GM18507 (cell line): ENCODE results near the gene TBC1D24.

Source experiments
- DNase-seq: peaks from one replicate; pipeline ENCODE4 v3.0.0; 2011; ENCODE audit warnings: low read depth; ENCODE audit not compliant: insufficient read length; ENCODE audit errors: extremely low spot score
- FAIRE-seq: peaks from 2 replicates; lab custom pipeline; 2011; peaks lifted over from hg19 to GRCh38; lab: Jason Lieb, UNC

The TBC1D24 gene

GRCh38 chr16:2466667-2467527 is 8.0 kb upstream of the TBC1D24 start:
- no peak for FAIRE-seq
- no peak for DNase-seq

- peak; percentile 28 for DNase-seq
- FAIRE-seq, result no peak
Observed at GRCh38 chr16:2467528-2468232, 7.2 kb upstream of the TBC1D24 start.

GRCh38 chr16:2468233-2468724 is 6.6 kb upstream of the TBC1D24 start:
- DNase-seq, result no peak

GRCh38 chr16:2468725-2469398 is 6.1 kb upstream of the TBC1D24 start:
- peak; percentile 52 for DNase-seq

More at GRCh38 chr16:2468233-2468724, 6.6 kb upstream of the TBC1D24 start:
- FAIRE-seq, result peak; percentile 64

GRCh38 chr16:2469399-2470233 is 5.3 kb upstream of the TBC1D24 start:
- FAIRE-seq (no peak), DNase-seq (no peak)

More at GRCh38 chr16:2468725-2469398, 6.1 kb upstream of the TBC1D24 start:
- peak; percentile 87 for FAIRE-seq

- DNase-seq (no peak), FAIRE-seq (no peak)
Observed at GRCh38 chr16:2470234-2470601, 4.7 kb upstream of the TBC1D24 start.

GRCh38 chr16:2470603-2471015 is 4.3 kb upstream of the TBC1D24 start:
- FAIRE-seq (peak; percentile 44), DNase-seq (no peak)

GRCh38 chr16:2471016-2471652 is 3.8 kb upstream of the TBC1D24 start, which contains the start of gene NTN3:
TSS of gene NTN3 (plus strand) at chr16:2471297. CDS start at chr16:2471702, 405 bp downstream.
- no peak for DNase-seq

GRCh38 chr16:2471653-2472487 is 3.1 kb upstream of the TBC1D24 start:
- DNase-seq (no peak), FAIRE-seq (no peak)

More at GRCh38 chr16:2471016-2471652, 3.8 kb upstream of the TBC1D24 start, which contains the start of gene NTN3:
- no peak for FAIRE-seq

- FAIRE-seq (no peak), DNase-seq (no peak)
Observed at GRCh38 chr16:2472488-2472864, 2.5 kb upstream of the TBC1D24 start.

GRCh38 chr16:2472885-2473445 is 2.0 kb upstream of the TBC1D24 start:
- FAIRE-seq (no peak), DNase-seq (no peak)

GRCh38 chr16:2473446-2473926 is 1.4 kb upstream of the TBC1D24 start:
- FAIRE-seq (no peak), DNase-seq (no peak)

- peak; percentile 57 for DNase-seq
- peak; percentile 33 for FAIRE-seq
Observed at GRCh38 chr16:2473999-2474876, 689 bp upstream of the TBC1D24 start.

- FAIRE-seq (no peak), DNase-seq (no peak)
Observed at GRCh38 chr16:2475413-2476344, 752 bp downstream of the TBC1D24 start.

GRCh38 chr16:2476345-2476720 is 1.4 kb downstream of the TBC1D24 start:
- FAIRE-seq (no peak), DNase-seq (no peak)
